Neural cell (in vitro differentiated cells): Measurements from ENCODE around the gene ULBP1. TPM values are rescaled to one million over a fixed set of nuclear protein-coding genes. Genes with fewer than 3 reads are reported as not detected.
"Not testable (repeated sequence)": the region's sequence is repeated elsewhere in the genome, so short reads cannot be mapped to it uniquely, and the experiment has no call there.

Experiments used
- H2AFZ ChIP-seq: fragments of 200-600, 300-800 bp; sonication (generic), shearing (Covaris generic); 2 replicates; pipeline ENCODE4 v1.6.0; 2014; ENCODE audit warnings: low read depth, mild to moderate bottlenecking, antibody characterized with exemption, low read length, moderate library complexity
- H3F3A ChIP-seq: fragments of 200-600 bp; shearing (Covaris generic); 2 replicates; pipeline ENCODE4 v1.6.1; 2016; ENCODE audit warnings: mild to moderate bottlenecking, moderate library complexity, mixed read lengths, antibody characterized with exemption, low read length; ENCODE audit not compliant: insufficient read depth, poor library complexity, severe bottlenecking
- H3K27ac ChIP-seq: fragments of 200-600, 300-800 bp; sonication (generic), shearing (Covaris generic); 2 replicates; pipeline ENCODE4 v1.5.1; 2014; ENCODE audit warnings: mild to moderate bottlenecking, low read length, moderate library complexity
- H3K27me3 ChIP-seq: fragments of 300-800, 200-600 bp; sonication (generic), shearing (Covaris generic); 2 replicates; pipeline ENCODE4 v1.6.0; 2014; ENCODE audit warnings: mild to moderate bottlenecking, low read depth, low read length, moderate library complexity; ENCODE audit not compliant: insufficient read depth
- H3K36me3 ChIP-seq: fragments of 300-800, 200-600 bp; sonication (generic), shearing (Covaris generic); 2 replicates; pipeline ENCODE4 v1.5.1; 2014; ENCODE audit warnings: mild to moderate bottlenecking, antibody characterized with exemption, low read length, moderate library complexity; ENCODE audit not compliant: insufficient read depth
- H3K4me2 ChIP-seq: fragments of 300-800, 200-600 bp; sonication (generic), shearing (Covaris generic); 2 replicates; pipeline ENCODE4 v1.6.0; 2014; ENCODE audit warnings: mild to moderate bottlenecking, low read length
- H3K4me3 ChIP-seq: fragments of 300-800, 200-600 bp; sonication (generic), shearing (Covaris generic); 2 replicates; pipeline ENCODE4 v1.5.1; 2014; ENCODE audit warnings: mild to moderate bottlenecking, low read length, moderate library complexity
- H3K79me2 ChIP-seq: fragments of 200-600 bp; shearing (Covaris generic); replicated peaks from 2 replicates; pipeline ENCODE4 v1.6.0; 2014; ENCODE audit warnings: mild to moderate bottlenecking, low read length, moderate library complexity; ENCODE audit not compliant: insufficient read depth
- H3K9ac ChIP-seq: fragments of 300-800, 200-600 bp; sonication (generic), shearing (Covaris generic); 2 replicates; pipeline ENCODE4 v1.6.1; 2016; ENCODE audit warnings: mild to moderate bottlenecking, low read length, mixed read lengths
- H3K9me2 ChIP-seq: fragments of 200-600 bp; shearing (Covaris generic); 2 replicates; pipeline ENCODE4 v1.6.1; 2016; ENCODE audit warnings: mild to moderate bottlenecking, low read length, mixed read lengths; ENCODE audit not compliant: insufficient read depth
- H3K9me3 ChIP-seq: fragments of 200-600, 300-800 bp; sonication (generic), shearing (Covaris generic); 2 replicates; pipeline ENCODE4 v1.6.1; 2016; ENCODE audit warnings: mild to moderate bottlenecking, mixed run types, low read length, moderate library complexity, mixed read lengths
- H4K20me1 ChIP-seq: fragments of 200-600 bp; shearing (Covaris generic); 2 replicates; pipeline ENCODE4 v1.6.1; 2016; ENCODE audit warnings: mild to moderate bottlenecking, mixed run types; ENCODE audit not compliant: insufficient read depth
- CTCF ChIP-seq: fragments of 450-650 bp; IDR thresholded peaks from 2 replicates; pipeline ENCODE4 v1.5.1; 2014; ENCODE audit warnings: antibody characterized with exemption, mild to moderate bottlenecking, moderate library complexity; ENCODE audit not compliant: poor library complexity, severe bottlenecking
- EP300 ChIP-seq: fragments of 450-650 bp; conservative IDR thresholded peaks from 2 replicates; pipeline ENCODE4 v1.6.1; 2014; ENCODE audit warnings: antibody characterized with exemption, mild to moderate bottlenecking, moderate library complexity; ENCODE audit not compliant: poor library complexity, severe bottlenecking
- EZH2 ChIP-seq: fragments of 200-600, 300-800 bp; shearing (Covaris generic), sonication (generic); IDR thresholded peaks from 2 replicates; pipeline ENCODE4 v1.6.1; 2014; ENCODE audit warnings: antibody characterized with exemption, low read length, borderline replicate concordance, mild to moderate bottlenecking; ENCODE audit not compliant: insufficient read depth, poor library complexity, severe bottlenecking
- POLR2AphosphoS5 ChIP-seq: IDR thresholded peaks from 2 replicates; pipeline ENCODE4 v1.6.1; 2012
- REST ChIP-seq: IDR thresholded peaks from 2 replicates; pipeline ENCODE4 v1.6.1; 2012; ENCODE audit warnings: borderline replicate concordance
- TAF1 ChIP-seq: IDR thresholded peaks from 2 replicates; pipeline ENCODE4 v1.6.1; 2012; ENCODE audit warnings: low read depth
- polyA plus RNA-seq: library from polyadenylated mRNA; depleted of rRNA; stranded (reverse); fragments of >200 nt; gene quantifications from 2 replicates; pipeline ENCODE4 v1.2.3, GENCODE V29; 2014

The ULBP1 gene
- polyA plus RNA-seq, 1 donor from 2014 or later = 0.22 TPM

GRCh38 chr6:149951096-149951495 is 12.6 kb upstream of the ULBP1 start:
- Histone ChIP-seq H3K9me2 (no peaks in the 10 kb centered on the region), H2AFZ (no peak overlapping the region), H3K79me2 (no peaks in the 10 kb centered on the region), H3F3A (no peaks in the 10 kb centered on the region), H3K4me2 (no peak overlapping the region), H3K27me3 (peaks cover 86% of the 10 kb centered on the region), H3K36me3 (no peaks in the 10 kb centered on the region), H3K4me3 (no peak overlapping the region), H3K9ac (no peak overlapping the region), H3K9me3 (no peaks in the 10 kb centered on the region), H3K27ac (no peak overlapping the region), H4K20me1 (no peaks in the 10 kb centered on the region)
- TF ChIP-seq REST (no peak), EZH2 (no peak), CTCF (no peak), TAF1 (no peak), POLR2AphosphoS5 (no peak), EP300 (no peak)

GRCh38 chr6:149951626-149952025 is 12.1 kb upstream of the ULBP1 start:
- H3K27me3 ChIP-seq = peaks cover 89% of the 10 kb centered on the region
- no peak for TF ChIP-seq CTCF
- TF ChIP-seq POLR2AphosphoS5 = no peak
- no peak for TF ChIP-seq EP300

GRCh38 chr6:149953390-149953789 is 10.4 kb upstream of the ULBP1 start:
- H3K9me2 ChIP-seq, H3K27ac ChIP-seq, H3F3A ChIP-seq, H3K4me3 ChIP-seq, H3K36me3 ChIP-seq, H3K9me3 ChIP-seq, H4K20me1 ChIP-seq, H3K4me2 ChIP-seq, H3K79me2 ChIP-seq, H3K9ac ChIP-seq, H2AFZ ChIP-seq: not testable (repeated sequence)
- H3K27me3 ChIP-seq = peaks cover 97% of the 10 kb centered on the region

More at GRCh38 chr6:149951626-149952025, 12.1 kb upstream of the ULBP1 start:
- H3K4me2 ChIP-seq = no peak overlapping the region
- no peaks in the 10 kb centered on the region for H4K20me1 ChIP-seq
- no peaks in the 10 kb centered on the region for H3K36me3 ChIP-seq
- no peak overlapping the region for H3K27ac ChIP-seq
- no peak overlapping the region for H3K4me3 ChIP-seq
- H3K9me3 ChIP-seq = no peaks in the 10 kb centered on the region
- no peaks in the 10 kb centered on the region for H3K9me2 ChIP-seq
- no peak overlapping the region for H2AFZ ChIP-seq
- no peaks in the 10 kb centered on the region for H3F3A ChIP-seq
- H3K79me2 ChIP-seq = no peaks in the 10 kb centered on the region
- H3K9ac ChIP-seq = no peak overlapping the region

- not testable (repeated sequence) for H2AFZ ChIP-seq, H3F3A ChIP-seq, H3K4me2 ChIP-seq, H3K9me2 ChIP-seq, H3K27ac ChIP-seq, H3K4me3 ChIP-seq, H3K9me3 ChIP-seq, H3K36me3 ChIP-seq, H3K9ac ChIP-seq, H4K20me1 ChIP-seq, H3K79me2 ChIP-seq
- peaks cover 95% of the 10 kb centered on the region for H3K27me3 ChIP-seq
Measured at GRCh38 chr6:149953934-149954327, 9.8 kb upstream of the ULBP1 start.

- H3K27me3 ChIP-seq = peaks cover 95% of the 10 kb centered on the region
- not testable (repeated sequence) for H2AFZ ChIP-seq, H3K9ac ChIP-seq, H3K36me3 ChIP-seq, H4K20me1 ChIP-seq, H3K4me2 ChIP-seq, H3K27ac ChIP-seq, H3F3A ChIP-seq, H3K79me2 ChIP-seq, H3K4me3 ChIP-seq, H3K9me2 ChIP-seq, H3K9me3 ChIP-seq
Measured at GRCh38 chr6:149954328-149954983, 9.3 kb upstream of the ULBP1 start.
